Heart right ventricle (tissue), 16 donors: ENCODE data around the gene CDK6. TPM values are rescaled to one million over a fixed set of nuclear protein-coding genes. Genes with fewer than 3 reads are reported as not detected.

Source experiments
- ATAC-seq, 8 donors: fragments of 200-7000 bp; cut with Tn5 transposase; one replicate each; pipeline ENCODE4 v1.9.1; 2020; ENCODE audit warnings: mild to moderate bottlenecking in 8 of 8, moderate library complexity in 8 of 8, moderate number of reproducible peaks in 1 of 8
- DNase-seq, 2 donors: peaks; one replicate each; pipeline ENCODE4 v3.0.0-alpha.2; 2020
- H3K27ac ChIP-seq, 10 donors: fragments of 200-600 bp; sonication (generic) in 2 of 10; one replicate each; pipeline versions ENCODE4 v1.5.0 to v1.8.0; 2020 to 2022; ENCODE audit warnings: mild to moderate bottlenecking in 3 of 10
- H3K27me3 ChIP-seq, 7 donors: fragments of 200-600 bp; one replicate each; pipeline ENCODE4 v1.8.0; 2021 to 2022; ENCODE audit warnings: mild to moderate bottlenecking in 2 of 7
- H3K36me3 ChIP-seq, 9 donors: fragments of 200-600 bp; sonication (generic) in 1 of 9; one replicate each; pipeline versions ENCODE4 v1.5.0 to v1.8.0; 2020 to 2022; ENCODE audit warnings: mild to moderate bottlenecking in 2 of 9
- H3K4me1 ChIP-seq, 9 donors: fragments of 200-600 bp; sonication (generic) in 1 of 9; one replicate each; pipeline versions ENCODE4 v1.5.0 to v1.8.0; 2020 to 2022; ENCODE audit warnings: mild to moderate bottlenecking in 4 of 9
- H3K4me3 ChIP-seq, 10 donors: fragments of 200-600 bp; sonication (generic) in 2 of 10; one replicate each; pipeline versions ENCODE4 v1.5.0 to v1.8.0; 2020 to 2022; ENCODE audit warnings: mild to moderate bottlenecking in 7 of 10, moderate library complexity in 2 of 10
- H3K9me3 ChIP-seq, 11 donors: fragments of 200-600 bp in 10 of 11; sonication (generic) in 2 of 11; one replicate each; pipeline versions ENCODE4 v1.5.0 to v1.8.0; 2013 to 2022; ENCODE audit warnings: mild to moderate bottlenecking in 2 of 11, control low read depth in 1 of 11, moderate library complexity in 1 of 11
- WGBS, 2 donors: extraction: QIAGEN DNeasy Blood & Tissue Kit; methylation state at CpG; one replicate each; pipeline ENCODE4 v1.1.7; 2013; ENCODE audit warnings: inconsistent platforms in 1 of 2; 5-methylcytosine and 5-hydroxymethylcytosine counted together
- intact Hi-C, 10 donors: fragments of 100-400 bp; cut with DNase I; formaldehyde crosslinking; loops; one replicate each; pipeline versions ENCODE4 v1.11.1 to v1.14.2; 2022
- polyA plus RNA-seq, 2 donors: library from polyadenylated mRNA; stranded (reverse); fragments of 200-250 nt; gene quantifications; one replicate each; pipeline ENCODE4 v1.2.3, GENCODE V29; 2013
- total RNA-seq, 10 donors: library from RNA; stranded (reverse); fragmentation: NEBNext Ultra II Directional in 3 of 10; extraction: Animal tissue kit (Norgen Biotek cat#: 25700) in 3 of 10; gene quantifications; one replicate each; pipeline versions ENCODE4 v1.2.1 to v1.2.4, GENCODE V29; 2021 to 2023
- TF ChIP-seq, protein P1 (sequence below), 9 donors: fragments of 200-600 bp; sonication (generic) in 2 of 9; IDR thresholded peaks; one replicate each; pipeline versions ENCODE4 v1.5.0 to v1.8.0; 2021 to 2022; ENCODE audit warnings: antibody characterized with exemption in 9 of 9, mild to moderate bottlenecking in 5 of 9, moderate library complexity in 1 of 9
- donor health status: Arrhythmogenic right ventricular cardiomyopathy.
- donor health status: ischemic (EF 13 %, LVEDD 7.1; RV severe dilation, severe dysfunction).
- donor health status: healthy with polysubstance abuse.
- donor health status: DM: no; HTN: yes; CAD: no.
- donor health status: DM: no; HTN: no; CAD: no.
- donor health status: ischemic (EF 25% LVEDD 6.9; RV normal size, moderate dysfunction).
- donor health status: ischemic (EF 25% LVEDD 5.7; RV mildly dilated, moderate dysfunction).
- donor health status: healthy.
- donor health status: DM: yes; HTN: yes; CAD: no.
- donor health status: Ischemic cardiomyopathy.
- donor health status: ischemic (EF 35%, LVEDD 5.7; RV mildly dilated, moderate dysfunction).
- donor health status: nonischemic (EF 11% LVEDD 7.7; RV severe dilation, severe dysfunction).
- donor health status: DM: yes; HTN: yes; CAD: no.
- donor health status: PGD.
- donor health status: ischemic (EF 29% LVEDD 5.4; RV normal size, mild dysfunction).
- donor health status: nonischemic (EF 23%, LVEDD 6.1; RV moderate dilation, normal function).

The CDK6 gene
- total and polyA plus RNA-seq, 12 donors, result 2.6 to 31.5 (median 16.4) TPM

DNA sequence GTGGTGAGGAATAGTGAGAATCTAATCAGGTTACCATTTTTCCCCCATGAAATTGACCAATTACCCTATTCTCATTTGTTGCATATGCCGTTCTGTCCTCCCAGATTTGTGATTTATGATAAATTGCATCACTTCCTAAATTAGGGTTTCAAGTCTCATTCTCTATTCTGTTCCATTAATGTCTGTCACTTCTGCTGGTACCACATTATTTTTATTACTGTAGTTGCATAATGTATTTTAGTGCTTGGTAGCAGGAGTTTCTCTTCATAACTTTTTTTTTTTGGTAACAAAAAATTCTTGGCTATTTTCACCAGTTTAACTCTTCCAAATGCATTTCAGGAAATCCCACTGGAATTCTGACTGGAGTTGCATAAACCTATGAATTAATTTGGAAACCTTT, 202.2 kb downstream of the CDK6 start:
- Histone ChIP-seq H3K36me3 (no peaks in the 10 kb centered on the region), H3K4me1 (peaks cover 9 to 63% (median 53%) of the 10 kb centered on the region in 9 donors), H3K4me3 (no peak overlapping the region), H3K9me3 (peaks cover 0 to 8% (median 0%) of the 10 kb centered on the region in 11 donors), H3K27ac (peak overlapping the region; percentile 13 to 70 (median 50)), H3K27me3 (no peaks in the 10 kb centered on the region)
- ATAC-seq (no peak), DNase-seq (no peak)
- TF ChIP-seq, protein P1, sequence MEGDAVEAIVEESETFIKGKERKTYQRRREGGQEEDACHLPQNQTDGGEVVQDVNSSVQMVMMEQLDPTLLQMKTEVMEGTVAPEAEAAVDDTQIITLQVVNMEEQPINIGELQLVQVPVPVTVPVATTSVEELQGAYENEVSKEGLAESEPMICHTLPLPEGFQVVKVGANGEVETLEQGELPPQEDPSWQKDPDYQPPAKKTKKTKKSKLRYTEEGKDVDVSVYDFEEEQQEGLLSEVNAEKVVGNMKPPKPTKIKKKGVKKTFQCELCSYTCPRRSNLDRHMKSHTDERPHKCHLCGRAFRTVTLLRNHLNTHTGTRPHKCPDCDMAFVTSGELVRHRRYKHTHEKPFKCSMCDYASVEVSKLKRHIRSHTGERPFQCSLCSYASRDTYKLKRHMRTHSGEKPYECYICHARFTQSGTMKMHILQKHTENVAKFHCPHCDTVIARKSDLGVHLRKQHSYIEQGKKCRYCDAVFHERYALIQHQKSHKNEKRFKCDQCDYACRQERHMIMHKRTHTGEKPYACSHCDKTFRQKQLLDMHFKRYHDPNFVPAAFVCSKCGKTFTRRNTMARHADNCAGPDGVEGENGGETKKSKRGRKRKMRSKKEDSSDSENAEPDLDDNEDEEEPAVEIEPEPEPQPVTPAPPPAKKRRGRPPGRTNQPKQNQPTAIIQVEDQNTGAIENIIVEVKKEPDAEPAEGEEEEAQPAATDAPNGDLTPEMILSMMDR (IDR thresholded peaks at IDR 0.05), result no peak
- intact Hi-C loops, result loop anchor here in 3 of 10 donors (5.0 kb wide), 3 partner anchors 63 to 198 kb away; no protein-coding TSS in a partner anchor
- WGBS, 2 donors, result 71 to 76% methylated on average over 1 of the region's 1 CpG

DNA sequence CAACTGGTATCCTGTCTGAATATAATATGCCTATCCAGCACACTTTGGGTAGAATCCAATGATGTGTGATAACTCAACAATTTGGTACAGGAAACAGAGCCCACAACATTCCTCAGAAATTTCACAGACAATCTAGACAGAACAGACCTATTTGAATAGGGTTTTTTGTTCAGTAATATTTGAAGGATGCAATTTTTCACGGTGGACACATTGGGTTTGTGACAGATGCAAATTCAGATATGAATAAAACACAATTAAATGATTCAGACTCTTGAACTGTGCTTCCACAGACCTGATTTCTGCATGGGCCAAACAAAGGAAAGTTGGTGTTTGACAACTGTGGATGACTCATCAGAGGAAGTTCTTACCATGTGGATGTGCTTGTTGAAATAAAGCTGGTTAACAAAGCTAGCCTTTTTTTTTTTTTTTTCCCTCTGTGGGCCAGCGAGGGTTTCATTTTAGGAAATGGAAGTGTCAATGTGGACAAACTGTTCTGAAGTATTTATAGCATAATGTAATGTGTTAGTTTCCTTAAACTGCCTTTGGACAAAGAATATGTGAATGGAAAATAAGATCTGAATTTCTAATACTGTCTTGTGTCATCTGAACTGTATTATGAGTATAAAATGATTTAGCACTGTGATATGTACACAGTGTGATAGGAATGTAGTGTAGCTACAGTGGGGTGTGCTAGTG, 203.0 kb downstream of the CDK6 start:
- intact Hi-C loops, result loop anchor here in 3 of 10 donors (5.0 kb wide), 3 partner anchors 64 to 199 kb away; no protein-coding TSS in a partner anchor
- DNase-seq, result peak in 1 of 2 donors; percentile 23
- Histone ChIP-seq H3K36me3 (no peaks in the 10 kb centered on the region), H3K4me1 (peaks cover 9 to 57% (median 52%) of the 10 kb centered on the region in 9 donors), H3K27me3 (no peaks in the 10 kb centered on the region), H3K4me3 (peak overlapping the region in 1 of 10 donors; percentile 2), H3K9me3 (peaks cover 0 to 8% (median 0%) of the 10 kb centered on the region in 11 donors), H3K27ac (peak overlapping the region; percentile 13 to 70 (median 50))
- 11 to 13% methylated on average over 2 of the region's 2 CpGs for WGBS, 2 donors
- ATAC-seq, result peak; percentile 80 to 93 (median 90)
- TF ChIP-seq, protein P1 (IDR thresholded peaks at IDR 0.05), result no peak

DNA sequence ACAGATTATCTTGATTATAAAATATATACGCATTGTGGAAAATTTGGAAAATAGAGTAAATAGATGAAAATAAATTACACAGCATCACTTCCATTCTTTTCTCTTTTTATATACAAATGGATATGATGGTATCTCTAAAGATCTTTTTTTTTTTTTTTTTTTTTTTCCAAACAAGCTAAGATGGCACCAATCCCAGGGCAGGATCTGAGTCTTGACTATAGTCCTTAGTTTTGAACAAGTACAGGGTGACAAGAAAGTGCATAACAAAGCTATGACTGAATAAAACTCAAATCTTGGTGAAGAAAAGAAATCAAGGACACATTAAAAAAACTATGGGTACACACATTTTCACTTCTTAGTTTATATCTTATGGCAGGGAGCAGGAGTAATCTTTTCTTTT, 203.6 kb downstream of the CDK6 start:
- peaks cover 9 to 57% (median 52%) of the 10 kb centered on the region in 9 donors for H3K4me1 ChIP-seq
- 98% methylated on average over 1 of the region's 1 CpG for WGBS, 2 donors

DNA sequence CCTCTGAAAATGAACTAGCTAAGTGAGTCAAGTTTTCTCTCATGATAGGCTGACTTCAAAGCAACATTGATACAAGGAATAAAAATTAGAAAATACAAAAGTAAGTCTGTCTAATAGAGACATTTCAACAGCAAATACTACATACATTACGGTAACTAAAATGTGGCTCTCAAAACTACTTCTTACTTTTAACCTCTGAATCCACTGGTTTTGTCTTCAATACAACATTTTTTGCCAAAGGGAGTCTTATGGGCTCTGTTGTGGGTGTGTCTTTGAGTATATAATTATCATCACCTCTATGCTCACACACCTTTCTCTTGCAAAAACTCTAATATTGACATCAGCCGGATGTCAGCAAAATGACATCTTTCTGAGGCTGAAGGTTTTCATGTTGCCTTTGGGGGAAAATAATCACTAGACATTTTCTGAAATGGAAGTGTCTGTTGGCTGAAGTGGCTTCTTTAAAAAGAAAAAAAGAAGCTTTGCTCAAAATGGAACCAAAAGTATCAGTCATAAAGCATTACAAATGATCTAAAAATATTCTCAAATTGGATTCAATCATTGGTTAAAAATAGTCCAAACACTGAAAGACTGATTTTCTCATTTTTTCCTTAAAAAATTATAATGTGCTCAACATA, 204.4 kb downstream of the CDK6 start:
- peak overlapping the region in 4 of 10 donors; percentile 47 to 61 (median 55) for H3K27ac ChIP-seq
- no peak for DNase-seq
- H3K27me3 ChIP-seq, result no peaks in the 10 kb centered on the region
- no peak for ATAC-seq
- no peak overlapping the region for H3K4me3 ChIP-seq
- TF ChIP-seq, protein P1 (IDR thresholded peaks at IDR 0.05), result no peak
- 91 to 93% methylated on average over 2 of the region's 2 CpGs for WGBS, 2 donors
- peaks cover 0 to 4% (median 0%) of the 10 kb centered on the region in 9 donors for H3K36me3 ChIP-seq
- intact Hi-C loops, result loop anchor here in 3 of 10 donors (5.0 kb wide), 3 partner anchors 65 to 200 kb away; no protein-coding TSS in a partner anchor
- peaks cover 9 to 57% (median 52%) of the 10 kb centered on the region in 9 donors for H3K4me1 ChIP-seq
- H3K9me3 ChIP-seq, result peaks cover 0 to 8% (median 0%) of the 10 kb centered on the region in 11 donors

More for the DNA sequence above, 203.6 kb downstream of the CDK6 start:
- TF ChIP-seq, protein P1 (IDR thresholded peaks at IDR 0.05), result no peak
- ATAC-seq, result no peak
- H3K27ac ChIP-seq, result peak overlapping the region in 9 of 10 donors; percentile 16 to 70 (median 54)
- H3K4me3 ChIP-seq, result no peak overlapping the region
- peaks cover 0 to 3% (median 0%) of the 10 kb centered on the region in 9 donors for H3K36me3 ChIP-seq
- intact Hi-C loops, result loop anchor here in 3 of 10 donors (5.0 kb wide), 3 partner anchors 65 to 200 kb away; no protein-coding TSS in a partner anchor
- peaks cover 0 to 8% (median 0%) of the 10 kb centered on the region in 11 donors for H3K9me3 ChIP-seq
- DNase-seq, result no peak
- H3K27me3 ChIP-seq, result no peaks in the 10 kb centered on the region
